ENCODE results near the gene SETD4. TPM values are rescaled to one million over a fixed set of nuclear protein-coding genes. Genes with fewer than 3 reads are reported as not detected.

SETD4 gene
- total and polyA plus RNA-seq, 2 of the 13 experiments (the other 11 are each of a cell fraction or from before 2014, with no cell fraction given) = 7.1 to 14.4 TPM

- peak; percentile 77 for ATAC-seq
- H3K4me2 ChIP-seq (ENCODE audit: low read depth, low read length) = no peak overlapping the region
- H3K9ac ChIP-seq (ENCODE audit: insufficient read depth, low read depth, low read length) = no peak overlapping the region
- H3K79me2 ChIP-seq (ENCODE audit: insufficient read depth, low read length) = no peaks in the 10 kb centered on the region
- peak; percentile 73 for DNase-seq (ENCODE audit: low spot score)
- WGBS (ENCODE audit: low lambda C conversion rate) = 33% methylated on average over 1 of the region's 1 CpG
- H3K27me3 ChIP-seq (ENCODE audit: control insufficient read depth in 1 of 2, insufficient read depth in 2 of 2, low read length in 2 of 2) = no peaks in the 10 kb centered on the region
- no peaks in the 10 kb centered on the region for H3K9me3 ChIP-seq (ENCODE audit: low read length)
- peaks cover 27 to 63% of the 10 kb centered on the region in 2 experiments for H3K36me3 ChIP-seq (replicated peaks in 1 of 2; ENCODE audit: control insufficient read depth in 1 of 2, insufficient read depth in 2 of 2, low read length in 2 of 2)
- BruUV-seq (replicated peaks) = no TSS peak
- H3K4me3 ChIP-seq (replicated peaks in 1 of 3; ENCODE audit: insufficient read depth in 1 of 3, low read depth in 2 of 3, low read length in 3 of 3) = no peak overlapping the region
- no peaks in the 10 kb centered on the region for H3K4me1 ChIP-seq (ENCODE audit: insufficient read depth, low read length)
- intact Hi-C loops (cut with micrococcal nuclease; ENCODE audit: unreplicated experiment) = no loop called here
- no peak overlapping the region for H2AFZ ChIP-seq (ENCODE audit: low read length)
- peak overlapping the region; percentile 43 for H3K27ac ChIP-seq (ENCODE audit: extremely low read length, insufficient read depth, low read length)
- FAIRE-seq = no peak
- POLR2A ChIA-PET = no interaction called here
- CTCF ChIA-PET (ENCODE audit: low intra/inter-chr PET ratio, low total read pairs) = no interaction called here
- H4K20me1 ChIP-seq (ENCODE audit: insufficient read depth, low read length) = no peaks in the 10 kb centered on the region
- in situ Hi-C loops (cut with HindIII; ENCODE audit: extremely low pct_ligation_motif_present, low pct_unique_long_range_greater_than_20kb) = no loop called here
- TF ChIP-seq SOX13 (IDR thresholded peaks at IDR 0.05) (no peak), SOX13 (CRISPR knock-in tag; conservative IDR thresholded peaks at IDR 0.05 in 1 of 2, IDR thresholded peaks at IDR 0.05 in 1 of 2) (peak in 1 of 2 experiments; percentile 35; a peak in 1 of 4 replicates), FOXA1 (IDR thresholded peaks at IDR 0.05) (no peak), FOXA1 (CRISPR knock-in tag; IDR thresholded peaks at IDR 0.05) (0 out of 2 replicates have a peak, but pooled peaks have one; percentile 16), FOXP1 (IDR thresholded peaks at IDR 0.05) (no peak), FOXP1 (CRISPR knock-in tag; IDR thresholded peaks at IDR 0.05) (0 out of 2 replicates have a peak, but pooled peaks have one; percentile 22), SAP130 (CRISPR knock-in tag; IDR thresholded peaks at IDR 0.05; ENCODE audit: low read depth) (0 out of 2 replicates have a peak, but pooled peaks have one; percentile 9)
- TF ChIP-seq, protein P1, sequence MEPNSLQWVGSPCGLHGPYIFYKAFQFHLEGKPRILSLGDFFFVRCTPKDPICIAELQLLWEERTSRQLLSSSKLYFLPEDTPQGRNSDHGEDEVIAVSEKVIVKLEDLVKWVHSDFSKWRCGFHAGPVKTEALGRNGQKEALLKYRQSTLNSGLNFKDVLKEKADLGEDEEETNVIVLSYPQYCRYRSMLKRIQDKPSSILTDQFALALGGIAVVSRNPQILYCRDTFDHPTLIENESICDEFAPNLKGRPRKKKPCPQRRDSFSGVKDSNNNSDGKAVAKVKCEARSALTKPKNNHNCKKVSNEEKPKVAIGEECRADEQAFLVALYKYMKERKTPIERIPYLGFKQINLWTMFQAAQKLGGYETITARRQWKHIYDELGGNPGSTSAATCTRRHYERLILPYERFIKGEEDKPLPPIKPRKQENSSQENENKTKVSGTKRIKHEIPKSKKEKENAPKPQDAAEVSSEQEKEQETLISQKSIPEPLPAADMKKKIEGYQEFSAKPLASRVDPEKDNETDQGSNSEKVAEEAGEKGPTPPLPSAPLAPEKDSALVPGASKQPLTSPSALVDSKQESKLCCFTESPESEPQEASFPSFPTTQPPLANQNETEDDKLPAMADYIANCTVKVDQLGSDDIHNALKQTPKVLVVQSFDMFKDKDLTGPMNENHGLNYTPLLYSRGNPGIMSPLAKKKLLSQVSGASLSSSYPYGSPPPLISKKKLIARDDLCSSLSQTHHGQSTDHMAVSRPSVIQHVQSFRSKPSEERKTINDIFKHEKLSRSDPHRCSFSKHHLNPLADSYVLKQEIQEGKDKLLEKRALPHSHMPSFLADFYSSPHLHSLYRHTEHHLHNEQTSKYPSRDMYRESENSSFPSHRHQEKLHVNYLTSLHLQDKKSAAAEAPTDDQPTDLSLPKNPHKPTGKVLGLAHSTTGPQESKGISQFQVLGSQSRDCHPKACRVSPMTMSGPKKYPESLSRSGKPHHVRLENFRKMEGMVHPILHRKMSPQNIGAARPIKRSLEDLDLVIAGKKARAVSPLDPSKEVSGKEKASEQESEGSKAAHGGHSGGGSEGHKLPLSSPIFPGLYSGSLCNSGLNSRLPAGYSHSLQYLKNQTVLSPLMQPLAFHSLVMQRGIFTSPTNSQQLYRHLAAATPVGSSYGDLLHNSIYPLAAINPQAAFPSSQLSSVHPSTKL (CRISPR knock-in tag; IDR thresholded peaks at IDR 0.05) = 0 out of 2 replicates have a peak, but pooled peaks have one; percentile 37
- TF ChIP-seq, protein P2, sequence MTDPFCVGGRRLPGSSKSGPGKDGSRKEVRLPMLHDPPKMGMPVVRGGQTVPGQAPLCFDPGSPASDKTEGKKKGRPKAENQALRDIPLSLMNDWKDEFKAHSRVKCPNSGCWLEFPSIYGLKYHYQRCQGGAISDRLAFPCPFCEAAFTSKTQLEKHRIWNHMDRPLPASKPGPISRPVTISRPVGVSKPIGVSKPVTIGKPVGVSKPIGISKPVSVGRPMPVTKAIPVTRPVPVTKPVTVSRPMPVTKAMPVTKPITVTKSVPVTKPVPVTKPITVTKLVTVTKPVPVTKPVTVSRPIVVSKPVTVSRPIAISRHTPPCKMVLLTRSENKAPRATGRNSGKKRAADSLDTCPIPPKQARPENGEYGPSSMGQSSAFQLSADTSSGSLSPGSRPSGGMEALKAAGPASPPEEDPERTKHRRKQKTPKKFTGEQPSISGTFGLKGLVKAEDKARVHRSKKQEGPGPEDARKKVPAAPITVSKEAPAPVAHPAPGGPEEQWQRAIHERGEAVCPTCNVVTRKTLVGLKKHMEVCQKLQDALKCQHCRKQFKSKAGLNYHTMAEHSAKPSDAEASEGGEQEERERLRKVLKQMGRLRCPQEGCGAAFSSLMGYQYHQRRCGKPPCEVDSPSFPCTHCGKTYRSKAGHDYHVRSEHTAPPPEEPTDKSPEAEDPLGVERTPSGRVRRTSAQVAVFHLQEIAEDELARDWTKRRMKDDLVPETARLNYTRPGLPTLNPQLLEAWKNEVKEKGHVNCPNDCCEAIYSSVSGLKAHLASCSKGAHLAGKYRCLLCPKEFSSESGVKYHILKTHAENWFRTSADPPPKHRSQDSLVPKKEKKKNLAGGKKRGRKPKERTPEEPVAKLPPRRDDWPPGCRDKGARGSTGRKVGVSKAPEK (CRISPR knock-in tag; IDR thresholded peaks at IDR 0.05; ENCODE audit: borderline replicate concordance) = no peak
- TF ChIP-seq, protein P3, sequence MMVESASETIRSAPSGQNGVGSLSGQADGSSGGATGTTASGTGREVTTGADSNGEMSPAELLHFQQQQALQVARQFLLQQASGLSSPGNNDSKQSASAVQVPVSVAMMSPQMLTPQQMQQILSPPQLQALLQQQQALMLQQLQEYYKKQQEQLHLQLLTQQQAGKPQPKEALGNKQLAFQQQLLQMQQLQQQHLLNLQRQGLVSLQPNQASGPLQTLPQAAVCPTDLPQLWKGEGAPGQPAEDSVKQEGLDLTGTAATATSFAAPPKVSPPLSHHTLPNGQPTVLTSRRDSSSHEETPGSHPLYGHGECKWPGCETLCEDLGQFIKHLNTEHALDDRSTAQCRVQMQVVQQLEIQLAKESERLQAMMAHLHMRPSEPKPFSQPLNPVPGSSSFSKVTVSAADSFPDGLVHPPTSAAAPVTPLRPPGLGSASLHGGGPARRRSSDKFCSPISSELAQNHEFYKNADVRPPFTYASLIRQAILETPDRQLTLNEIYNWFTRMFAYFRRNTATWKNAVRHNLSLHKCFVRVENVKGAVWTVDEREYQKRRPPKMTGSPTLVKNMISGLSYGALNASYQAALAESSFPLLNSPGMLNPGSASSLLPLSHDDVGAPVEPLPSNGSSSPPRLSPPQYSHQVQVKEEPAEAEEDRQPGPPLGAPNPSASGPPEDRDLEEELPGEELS (CRISPR knock-in tag; IDR thresholded peaks at IDR 0.05) = 0 out of 2 replicates have a peak, but pooled peaks have one; percentile 37
- TF ChIP-seq, protein P4, sequence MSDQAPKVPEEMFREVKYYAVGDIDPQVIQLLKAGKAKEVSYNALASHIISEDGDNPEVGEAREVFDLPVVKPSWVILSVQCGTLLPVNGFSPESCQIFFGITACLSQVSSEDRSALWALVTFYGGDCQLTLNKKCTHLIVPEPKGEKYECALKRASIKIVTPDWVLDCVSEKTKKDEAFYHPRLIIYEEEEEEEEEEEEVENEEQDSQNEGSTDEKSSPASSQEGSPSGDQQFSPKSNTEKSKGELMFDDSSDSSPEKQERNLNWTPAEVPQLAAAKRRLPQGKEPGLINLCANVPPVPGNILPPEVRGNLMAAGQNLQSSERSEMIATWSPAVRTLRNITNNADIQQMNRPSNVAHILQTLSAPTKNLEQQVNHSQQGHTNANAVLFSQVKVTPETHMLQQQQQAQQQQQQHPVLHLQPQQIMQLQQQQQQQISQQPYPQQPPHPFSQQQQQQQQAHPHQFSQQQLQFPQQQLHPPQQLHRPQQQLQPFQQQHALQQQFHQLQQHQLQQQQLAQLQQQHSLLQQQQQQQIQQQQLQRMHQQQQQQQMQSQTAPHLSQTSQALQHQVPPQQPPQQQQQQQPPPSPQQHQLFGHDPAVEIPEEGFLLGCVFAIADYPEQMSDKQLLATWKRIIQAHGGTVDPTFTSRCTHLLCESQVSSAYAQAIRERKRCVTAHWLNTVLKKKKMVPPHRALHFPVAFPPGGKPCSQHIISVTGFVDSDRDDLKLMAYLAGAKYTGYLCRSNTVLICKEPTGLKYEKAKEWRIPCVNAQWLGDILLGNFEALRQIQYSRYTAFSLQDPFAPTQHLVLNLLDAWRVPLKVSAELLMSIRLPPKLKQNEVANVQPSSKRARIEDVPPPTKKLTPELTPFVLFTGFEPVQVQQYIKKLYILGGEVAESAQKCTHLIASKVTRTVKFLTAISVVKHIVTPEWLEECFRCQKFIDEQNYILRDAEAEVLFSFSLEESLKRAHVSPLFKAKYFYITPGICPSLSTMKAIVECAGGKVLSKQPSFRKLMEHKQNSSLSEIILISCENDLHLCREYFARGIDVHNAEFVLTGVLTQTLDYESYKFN (CRISPR knock-in tag; conservative IDR thresholded peaks at IDR 0.05) = 0 out of 2 replicates have a peak, but pooled peaks have one; percentile 24
Observed at GRCh38 chr21:36041910-36042309, 18.4 kb downstream of the SETD4 start.

Measured in HepG2 (cell line).